ENCODE measurements around the gene IREB2. TPM values are rescaled to one million over a fixed set of nuclear protein-coding genes. Genes with fewer than 3 reads are reported as not detected.
A peak's percentile ranks its signal among the peaks of the same experiment; 100 is the strongest.

Gene IREB2
- total RNA-seq, 2 donors from 2014 or later, result 52.4 to 59.9 TPM

DNA sequence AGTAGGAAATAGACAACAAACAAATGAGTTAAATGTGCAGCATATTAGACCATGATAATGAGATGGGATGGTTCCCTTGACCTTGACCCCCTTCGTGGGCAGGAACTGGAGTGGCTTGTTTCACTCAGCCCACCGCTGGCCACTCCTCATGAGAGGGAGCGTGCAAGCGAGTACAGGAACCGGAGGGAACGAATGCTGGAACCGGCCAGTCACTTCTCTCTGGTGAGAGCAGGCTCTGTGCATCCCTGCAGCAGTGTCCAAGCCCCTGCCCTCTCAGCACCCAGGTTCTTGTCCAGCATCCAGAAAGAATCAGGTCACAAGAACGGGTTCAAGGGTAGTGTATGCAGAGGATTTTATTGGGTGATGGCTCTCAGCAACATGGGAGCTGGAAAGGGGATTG is 17.2 kb upstream of the IREB2 start:
- H3K27ac ChIP-seq, result no peak overlapping the region
- peaks cover 4% of the 10 kb centered on the region for H3K4me1 ChIP-seq
- no peak overlapping the region for H3K9ac ChIP-seq (ENCODE audit: low read depth in 2 of 2, low read length in 2 of 2)
- H3K9me3 ChIP-seq, result no peaks in the 10 kb centered on the region
- no peak overlapping the region for H3K4me3 ChIP-seq
- intact Hi-C loops (cut with DNase I), result loop anchor here (5.0 kb wide), 1 partner anchor 108 kb away; no protein-coding TSS in a partner anchor
- H3K27me3 ChIP-seq, result no peaks in the 10 kb centered on the region
- DNase-seq, result no peak
- TF ChIP-seq, protein P1, sequence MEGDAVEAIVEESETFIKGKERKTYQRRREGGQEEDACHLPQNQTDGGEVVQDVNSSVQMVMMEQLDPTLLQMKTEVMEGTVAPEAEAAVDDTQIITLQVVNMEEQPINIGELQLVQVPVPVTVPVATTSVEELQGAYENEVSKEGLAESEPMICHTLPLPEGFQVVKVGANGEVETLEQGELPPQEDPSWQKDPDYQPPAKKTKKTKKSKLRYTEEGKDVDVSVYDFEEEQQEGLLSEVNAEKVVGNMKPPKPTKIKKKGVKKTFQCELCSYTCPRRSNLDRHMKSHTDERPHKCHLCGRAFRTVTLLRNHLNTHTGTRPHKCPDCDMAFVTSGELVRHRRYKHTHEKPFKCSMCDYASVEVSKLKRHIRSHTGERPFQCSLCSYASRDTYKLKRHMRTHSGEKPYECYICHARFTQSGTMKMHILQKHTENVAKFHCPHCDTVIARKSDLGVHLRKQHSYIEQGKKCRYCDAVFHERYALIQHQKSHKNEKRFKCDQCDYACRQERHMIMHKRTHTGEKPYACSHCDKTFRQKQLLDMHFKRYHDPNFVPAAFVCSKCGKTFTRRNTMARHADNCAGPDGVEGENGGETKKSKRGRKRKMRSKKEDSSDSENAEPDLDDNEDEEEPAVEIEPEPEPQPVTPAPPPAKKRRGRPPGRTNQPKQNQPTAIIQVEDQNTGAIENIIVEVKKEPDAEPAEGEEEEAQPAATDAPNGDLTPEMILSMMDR (IDR thresholded peaks at IDR 0.05), result no peak
- H3K36me3 ChIP-seq, result no peaks in the 10 kb centered on the region

DNA sequence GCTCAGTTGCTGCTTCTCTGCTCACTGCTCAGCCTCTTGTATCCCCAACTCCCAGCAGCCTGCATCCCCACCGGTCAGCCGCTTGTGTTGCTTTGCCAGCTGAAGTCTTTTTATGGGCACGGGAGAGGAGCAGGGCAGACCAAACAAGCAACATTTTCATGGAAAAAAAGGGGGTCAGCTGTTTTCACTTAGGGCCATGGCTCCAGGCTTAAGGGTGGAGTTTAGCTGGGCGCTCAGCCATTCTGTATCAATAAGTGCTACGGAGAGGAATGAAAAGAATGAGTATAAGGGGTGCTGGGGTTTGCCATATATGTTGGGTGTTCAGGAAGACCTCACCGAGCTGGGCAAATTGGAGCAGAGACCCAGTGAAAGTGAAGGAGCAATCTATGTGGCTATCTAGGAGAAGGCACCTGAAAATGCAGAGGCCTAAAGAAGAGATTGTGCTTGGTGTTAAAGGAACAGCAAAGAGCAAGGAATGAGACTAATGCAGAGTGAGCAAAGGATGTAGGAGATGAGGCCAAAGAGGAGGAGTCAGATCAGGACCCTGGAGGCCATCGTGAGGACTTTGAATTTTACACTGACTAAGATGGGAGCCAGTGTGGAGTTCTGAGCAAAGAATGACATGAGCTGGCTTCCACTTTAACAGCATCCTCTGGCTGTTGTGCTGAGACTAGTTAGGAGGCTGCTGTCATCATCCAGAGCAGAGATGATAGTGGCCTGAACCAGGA is 16.6 kb upstream of the IREB2 start:
- DNase-seq, result no peak
- no peaks in the 10 kb centered on the region for H3K9me3 ChIP-seq
- H3K4me3 ChIP-seq, result no peak overlapping the region
- intact Hi-C loops (cut with DNase I), result loop anchor here (5.0 kb wide), 1 partner anchor 109 kb away; no protein-coding TSS in a partner anchor
- H3K27me3 ChIP-seq, result no peaks in the 10 kb centered on the region
- H3K27ac ChIP-seq, result no peak overlapping the region
- H3K4me1 ChIP-seq, result peaks cover 4% of the 10 kb centered on the region
- no peaks in the 10 kb centered on the region for H3K36me3 ChIP-seq
- TF ChIP-seq, protein P1 (IDR thresholded peaks at IDR 0.05), result no peak
- H3K9ac ChIP-seq (ENCODE audit: low read depth in 2 of 2, low read length in 2 of 2), result no peak overlapping the region

DNA sequence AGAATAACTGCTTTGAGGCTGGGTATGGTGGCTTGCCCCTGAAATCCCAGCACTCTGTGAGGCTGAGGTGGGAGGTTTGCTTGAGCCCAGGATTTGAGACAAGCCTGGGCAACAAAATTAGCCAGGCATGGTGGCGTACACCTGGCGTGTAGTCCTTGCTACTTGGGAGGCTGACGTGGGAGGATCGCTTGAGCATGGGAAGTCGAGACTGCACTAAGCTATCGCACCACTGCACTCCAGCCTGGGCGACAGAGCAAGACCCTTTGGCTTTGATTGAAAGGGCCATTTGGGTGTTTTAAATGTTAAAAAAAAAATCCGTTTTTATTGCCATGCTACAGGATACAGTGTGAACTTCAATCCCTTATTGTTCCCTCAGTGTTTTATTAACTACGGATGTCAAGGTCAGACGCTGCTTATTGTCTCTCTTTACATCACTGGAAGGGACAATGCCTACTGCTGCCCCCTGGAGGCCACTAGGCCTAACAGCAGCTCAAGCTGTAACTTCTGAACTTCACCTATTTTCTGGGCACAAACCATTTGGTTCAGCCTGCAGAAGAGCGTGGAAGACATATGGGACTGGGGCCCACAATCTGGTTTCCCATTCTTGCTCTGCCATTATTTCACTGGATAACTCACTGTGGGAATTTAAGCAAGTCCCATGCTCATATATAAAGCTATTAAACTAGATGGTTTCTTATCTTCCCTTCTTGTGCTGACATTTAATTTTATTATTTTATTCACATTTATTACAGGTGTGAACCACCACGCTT is 15.3 kb upstream of the IREB2 start:
- Histone ChIP-seq H3K9me3 (no peaks in the 10 kb centered on the region), H3K27ac (peak overlapping the region; percentile 13), H3K36me3 (no peaks in the 10 kb centered on the region), H3K9ac (ENCODE audit: low read depth in 2 of 2, low read length in 2 of 2) (peak overlapping the region in 1 of 2 donors; percentile 42), H3K4me1 (peaks cover 4% of the 10 kb centered on the region), H3K27me3 (no peaks in the 10 kb centered on the region), H3K4me3 (no peak overlapping the region)
- intact Hi-C loops (cut with DNase I), result loop anchor here (5.0 kb wide), 1 partner anchor 110 kb away; no protein-coding TSS in a partner anchor
- DNase-seq, result peak; percentile 82
- TF ChIP-seq, protein P1 (IDR thresholded peaks at IDR 0.05), result peak; percentile 93

DNA sequence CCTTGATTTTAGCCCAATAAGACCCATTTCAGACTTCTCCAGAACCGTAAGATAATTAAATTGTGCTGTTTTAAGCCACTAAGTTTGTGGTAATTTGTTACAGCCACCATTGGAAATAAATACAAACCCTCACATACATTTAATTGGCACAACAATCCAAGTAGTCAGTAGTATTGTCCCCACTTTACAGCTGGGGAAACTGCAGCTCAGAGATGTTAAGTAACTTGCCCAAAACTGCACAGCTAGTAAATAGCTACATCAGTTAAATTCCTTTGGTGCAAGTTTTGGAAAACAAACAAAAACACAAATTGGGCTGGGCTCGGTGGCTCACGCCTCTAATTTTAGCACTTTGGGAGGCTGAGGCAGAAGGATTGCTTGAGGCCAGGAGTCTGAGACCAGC is 13.3 kb upstream of the IREB2 start:
- no peak for DNase-seq
- Histone ChIP-seq H3K9me3 (no peaks in the 10 kb centered on the region), H3K27me3 (no peaks in the 10 kb centered on the region), H3K36me3 (no peaks in the 10 kb centered on the region), H3K27ac (no peak overlapping the region), H3K4me3 (no peak overlapping the region), H3K4me1 (peaks cover 4% of the 10 kb centered on the region), H3K9ac (ENCODE audit: low read depth in 2 of 2, low read length in 2 of 2) (no peak overlapping the region)
- TF ChIP-seq, protein P1 (IDR thresholded peaks at IDR 0.05), result no peak
- intact Hi-C loops (cut with DNase I), result loop anchor here (5.0 kb wide), 1 partner anchor 112 kb away; no protein-coding TSS in a partner anchor

DNA sequence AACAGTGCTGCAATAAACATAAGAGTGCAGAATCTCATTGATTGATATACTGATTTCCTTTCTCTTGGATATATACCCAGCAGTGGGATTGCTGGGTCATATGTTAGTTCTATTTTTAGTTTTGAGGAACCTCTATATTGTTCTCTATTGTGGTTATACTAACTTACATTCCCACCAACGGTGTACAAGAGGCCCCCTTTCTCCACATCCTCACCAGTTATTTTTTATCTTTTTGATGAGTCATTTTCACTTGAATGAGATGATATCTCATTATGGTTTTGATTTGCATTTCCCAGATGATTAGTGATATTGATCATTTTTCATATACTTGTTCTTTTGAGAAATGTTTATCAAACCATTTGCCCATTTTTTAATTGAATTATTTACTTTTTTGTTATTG is 12.4 kb upstream of the IREB2 start:
- H3K27ac ChIP-seq, result no peak overlapping the region
- intact Hi-C loops (cut with DNase I), result no loop called here
- H3K9ac ChIP-seq (ENCODE audit: low read depth in 2 of 2, low read length in 2 of 2), result no peak overlapping the region
- DNase-seq, result no peak
- no peak overlapping the region for H3K4me3 ChIP-seq
- TF ChIP-seq, protein P1 (IDR thresholded peaks at IDR 0.05), result no peak
- H3K36me3 ChIP-seq, result no peaks in the 10 kb centered on the region
- H3K4me1 ChIP-seq, result peaks cover 4% of the 10 kb centered on the region
- H3K9me3 ChIP-seq, result no peaks in the 10 kb centered on the region
- no peaks in the 10 kb centered on the region for H3K27me3 ChIP-seq

Data from colonic mucosa (tissue), 4 donors.